Measurements from ENCODE around the gene ATP5MC3. TPM values are rescaled to one million over a fixed set of nuclear protein-coding genes. Genes with fewer than 3 reads are reported as not detected.

Gene ATP5MC3
- total RNA-seq, 2 donors from 2014 or later = 261 to 296 TPM

DNA sequence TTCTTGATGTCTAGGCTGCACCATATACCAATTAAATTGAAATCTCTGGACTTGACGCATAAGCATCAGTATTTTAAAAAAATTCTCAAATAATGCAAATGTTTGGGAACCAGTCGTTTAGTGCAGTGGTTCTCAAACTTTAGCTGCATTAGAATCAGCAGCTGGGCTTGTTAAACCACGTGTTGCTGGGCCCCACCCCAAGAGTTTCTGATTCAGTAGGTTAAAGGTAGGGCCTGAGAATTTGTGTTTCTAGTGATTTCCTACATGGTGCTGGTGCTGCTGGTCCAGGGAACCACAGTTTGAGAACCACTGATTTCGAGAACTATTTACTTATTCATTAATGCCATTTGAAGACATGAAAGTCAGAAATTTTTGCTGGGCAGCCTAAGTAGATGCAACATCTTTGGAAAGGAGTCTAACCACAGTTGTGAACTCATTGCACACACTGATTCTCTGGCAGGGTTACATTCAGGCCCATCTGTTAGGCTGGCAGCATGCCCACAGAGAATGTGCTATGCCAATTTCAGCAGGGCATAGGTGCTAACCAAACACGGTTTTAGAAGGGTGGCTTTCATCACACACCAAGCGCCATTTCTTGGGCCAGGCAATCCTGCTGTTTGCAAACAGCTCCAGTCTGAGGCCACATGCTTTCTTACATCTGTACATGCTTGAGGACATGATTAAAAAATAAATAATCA, 26.4 kb upstream of the ATP5MC3 start:
- no peak for TF ChIP-seq CTCF (conservative IDR thresholded peaks at IDR 0.05)
- no peak for DNase-seq
- Histone ChIP-seq H3K4me3 (ENCODE audit: low read length) (no peak overlapping the region), H3K9ac (ENCODE audit: extremely low read depth, low read length, poor library complexity, severe bottlenecking) (no peak overlapping the region), H3K9me3 (ENCODE audit: control insufficient read depth, low read length) (no peaks in the 10 kb centered on the region), H3K27me3 (ENCODE audit: control insufficient read depth, insufficient read depth, low read length, poor library complexity, severe bottlenecking) (no peaks in the 10 kb centered on the region), H3K4me1 (ENCODE audit: control insufficient read depth, insufficient read depth, low read length) (no peaks in the 10 kb centered on the region), H3K27ac (ENCODE audit: low read depth, low read length) (no peak overlapping the region), H3K36me3 (ENCODE audit: control insufficient read depth, insufficient read depth, low read length) (no peaks in the 10 kb centered on the region)
- H3K27ac Mint-ChIP-seq = no peak overlapping the region
- WGBS, 2 experiments (ENCODE audit: insufficient coverage in 1 of 2, insufficient read length in 1 of 2) = 89 to 93% methylated on average over 3 to 6 of the region's 6 CpGs
- peaks cover 5% of the 10 kb centered on the region for H3K27me3 Mint-ChIP-seq (ENCODE audit: insufficient read depth)
- H3K9me3 Mint-ChIP-seq = no peaks in the 10 kb centered on the region
- H3K36me3 Mint-ChIP-seq (ENCODE audit: low read depth) = no peaks in the 10 kb centered on the region
- peaks cover 14% of the 10 kb centered on the region for H3K4me1 Mint-ChIP-seq
- no peak overlapping the region for H3K4me3 Mint-ChIP-seq

- H3K9ac ChIP-seq (ENCODE audit: extremely low read depth, low read length, poor library complexity, severe bottlenecking) = no peak overlapping the region
- Mint-ChIP-seq H3K9me3 (no peaks in the 10 kb centered on the region), H3K4me3 (no peak overlapping the region), H3K4me1 (peaks cover 14% of the 10 kb centered on the region), H3K27me3 (ENCODE audit: insufficient read depth) (peaks cover 5% of the 10 kb centered on the region), H3K36me3 (ENCODE audit: low read depth) (no peaks in the 10 kb centered on the region), H3K27ac (no peak overlapping the region)
- no peaks in the 10 kb centered on the region for H3K9me3 ChIP-seq (ENCODE audit: control insufficient read depth, low read length)
- H3K4me1 ChIP-seq (ENCODE audit: control insufficient read depth, insufficient read depth, low read length) = no peaks in the 10 kb centered on the region
- 96% methylated on average over 2 of the region's 3 CpGs; no CpG with 5 or more reads in 1 of the 2 experiments for WGBS, 2 experiments (ENCODE audit: insufficient coverage in 1 of 2, insufficient read length in 1 of 2)
- no peaks in the 10 kb centered on the region for H3K27me3 ChIP-seq (ENCODE audit: control insufficient read depth, insufficient read depth, low read length, poor library complexity, severe bottlenecking)
- H3K4me3 ChIP-seq (ENCODE audit: low read length) = no peak overlapping the region
- no peak for TF ChIP-seq CTCF (conservative IDR thresholded peaks at IDR 0.05)
- H3K36me3 ChIP-seq (ENCODE audit: control insufficient read depth, insufficient read depth, low read length) = no peaks in the 10 kb centered on the region
- DNase-seq = no peak
- H3K27ac ChIP-seq (ENCODE audit: low read depth, low read length) = no peak overlapping the region
Measured at GRCh38 chr2:175206866-175207265, 25.4 kb upstream of the ATP5MC3 start.

DNA sequence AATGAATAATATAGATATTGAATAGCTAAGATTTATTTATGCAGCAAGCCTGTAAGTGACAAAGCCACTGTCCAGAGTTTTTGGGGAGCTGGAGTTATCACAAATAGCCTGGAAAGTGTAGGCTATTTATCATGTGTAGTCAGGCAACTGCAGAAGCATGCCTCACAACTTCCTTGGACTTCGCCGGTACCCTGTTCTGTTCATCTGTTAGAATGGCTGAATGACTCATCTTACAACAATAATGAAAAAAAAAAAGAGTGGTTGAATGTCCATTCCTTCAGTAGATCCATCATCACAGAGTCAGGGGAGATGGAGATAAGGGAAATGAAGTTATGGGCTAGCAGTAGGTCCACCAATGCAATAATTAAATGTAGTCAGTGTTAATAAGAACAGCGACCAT, 24.0 kb upstream of the ATP5MC3 start:
- H3K36me3 Mint-ChIP-seq (ENCODE audit: low read depth) = no peaks in the 10 kb centered on the region

More for the DNA sequence above, 24.0 kb upstream of the ATP5MC3 start:
- 80 to 93% methylated on average over 2 of the region's 3 CpGs for WGBS, 2 experiments (ENCODE audit: insufficient coverage in 1 of 2, insufficient read length in 1 of 2)
- no peak for DNase-seq
- no peak overlapping the region for H3K4me3 Mint-ChIP-seq
- H3K9ac ChIP-seq (ENCODE audit: extremely low read depth, low read length, poor library complexity, severe bottlenecking) = no peak overlapping the region
- H3K4me1 ChIP-seq (ENCODE audit: control insufficient read depth, insufficient read depth, low read length) = no peaks in the 10 kb centered on the region
- no peaks in the 10 kb centered on the region for H3K36me3 ChIP-seq (ENCODE audit: control insufficient read depth, insufficient read depth, low read length)
- H3K27ac Mint-ChIP-seq = no peak overlapping the region
- peaks cover 7% of the 10 kb centered on the region for H3K27me3 Mint-ChIP-seq (ENCODE audit: insufficient read depth)
- peaks cover 14% of the 10 kb centered on the region for H3K4me1 Mint-ChIP-seq
- H3K9me3 Mint-ChIP-seq = no peaks in the 10 kb centered on the region
- H3K27ac ChIP-seq (ENCODE audit: low read depth, low read length) = no peak overlapping the region
- H3K4me3 ChIP-seq (ENCODE audit: low read length) = no peak overlapping the region
- no peak for TF ChIP-seq CTCF (conservative IDR thresholded peaks at IDR 0.05)
- H3K9me3 ChIP-seq (ENCODE audit: control insufficient read depth, low read length) = peaks cover 1% of the 10 kb centered on the region
- H3K27me3 ChIP-seq (ENCODE audit: control insufficient read depth, insufficient read depth, low read length, poor library complexity, severe bottlenecking) = no peaks in the 10 kb centered on the region

Measured in endodermal cell (in vitro differentiated cells).